Right ventricle myocardium inferior (tissue), 1 donor: ENCODE results near the gene RDM1. TPM values are rescaled to one million over a fixed set of nuclear protein-coding genes. Genes with fewer than 3 reads are reported as not detected.

Source experiments
- ATAC-seq: fragments of 200-7000 bp; cut with Tn5 transposase; one replicate; pipeline ENCODE4 v1.9.1; 2020; ENCODE audit warnings: mild to moderate bottlenecking, moderate library complexity
- DNase-seq: peaks from one replicate; pipeline ENCODE4 v3.0.0; 2021; ENCODE audit errors: missing footprints
- intact Hi-C: fragments of 100-400 bp; cut with DNase I; formaldehyde crosslinking; loops from one replicate; pipeline ENCODE4 v1.11.0; 2022
- long read RNA-seq: library from polyadenylated mRNA; unstranded; transcript quantifications from one replicate; pipeline ENCODE4 v2.0.0, GENCODE V29; 2021
- total RNA-seq: library from RNA; stranded (reverse); fragmentation: NEBNext Ultra II Directional; extraction: Animal tissue kit (Norgen Biotek cat#: 25700); gene quantifications from one replicate; pipeline ENCODE4 v1.2.1, GENCODE V29; 2021
- donor health status: DM: no; HTN: yes; CAD: no; lungs with severe emphysema.

Gene RDM1, protein sequence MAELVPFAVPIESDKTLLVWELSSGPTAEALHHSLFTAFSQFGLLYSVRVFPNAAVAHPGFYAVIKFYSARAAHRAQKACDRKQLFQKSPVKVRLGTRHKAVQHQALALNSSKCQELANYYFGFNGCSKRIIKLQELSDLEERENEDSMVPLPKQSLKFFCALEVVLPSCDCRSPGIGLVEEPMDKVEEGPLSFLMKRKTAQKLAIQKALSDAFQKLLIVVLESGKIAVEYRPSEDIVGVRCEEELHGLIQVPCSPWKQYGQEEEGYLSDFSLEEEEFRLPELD
- total RNA-seq: not detected
- long read RNA-seq: 0 reads

DNA sequence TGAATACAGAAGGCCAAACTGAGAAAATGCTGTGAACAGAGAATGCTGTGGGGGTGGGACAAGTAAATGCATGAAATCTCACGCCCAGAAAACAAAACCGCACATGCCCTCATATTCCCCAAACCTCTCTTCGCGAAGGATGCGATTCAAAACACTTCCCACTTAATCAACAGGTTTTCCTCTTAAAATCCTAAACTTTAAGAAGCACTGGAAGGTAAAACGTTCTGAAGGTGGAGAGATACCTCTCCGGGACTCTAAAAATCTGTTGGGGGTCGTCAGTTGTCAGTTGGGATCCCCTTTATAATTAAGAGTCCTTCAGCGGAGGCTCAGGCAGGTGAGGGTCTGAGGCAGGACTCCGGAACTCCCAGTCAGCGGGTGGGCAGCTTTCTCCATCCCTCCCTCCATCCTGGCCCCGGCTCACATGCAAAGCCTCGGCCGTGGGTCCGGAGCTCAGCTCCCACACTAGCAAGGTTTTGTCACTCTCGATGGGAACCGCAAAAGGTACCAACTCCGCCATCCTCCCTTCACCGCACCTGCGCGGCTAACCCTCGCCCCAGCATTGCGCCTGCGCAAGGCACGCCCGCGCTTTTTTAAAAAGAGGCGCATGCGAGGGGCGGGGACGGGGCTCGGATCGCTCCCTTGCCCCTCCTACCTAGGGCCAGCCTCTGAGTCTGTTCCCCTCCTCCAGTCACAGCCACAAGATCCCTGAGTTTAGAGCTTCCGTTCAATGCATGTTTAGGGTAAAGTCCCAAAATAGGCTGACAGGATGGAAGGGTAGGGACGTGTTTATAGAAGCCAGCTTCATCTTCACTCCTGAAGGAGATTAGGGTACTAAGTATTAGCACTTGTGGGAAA, at the start of gene RDM1:
TSS of gene RDM1 (minus strand) at position 563 of the 855 bp plus-strand sequence. CDS start at position 517, 46 bp downstream.
- intact Hi-C loops: no loop called here
- ATAC-seq: peak; percentile 86
- peak; percentile 77 for DNase-seq

DNA sequence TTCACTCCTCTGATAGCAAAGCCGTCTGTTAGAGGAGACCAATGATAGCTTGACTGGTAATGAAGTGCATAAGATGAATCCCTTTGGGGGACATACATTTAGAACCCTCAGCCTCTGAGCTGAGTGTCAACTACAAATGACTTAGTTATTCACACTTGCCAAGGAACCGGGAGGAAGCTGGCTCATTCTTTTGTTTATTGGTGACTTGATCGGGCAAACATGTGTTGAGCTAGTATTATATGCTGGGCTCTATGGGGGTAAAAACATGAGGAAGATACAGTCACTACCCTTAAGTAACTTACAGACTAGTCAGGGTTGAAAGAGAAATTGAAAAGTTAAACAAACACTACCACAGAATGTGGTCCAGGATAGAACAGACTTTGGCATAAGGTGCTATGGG, 47.8 kb upstream of the RDM1 start:
- ATAC-seq: no peak
- intact Hi-C loops: loop anchor here (10.0 kb wide), 1 partner anchor 166 kb away; no protein-coding TSS in a partner anchor
- no peak for DNase-seq

DNA sequence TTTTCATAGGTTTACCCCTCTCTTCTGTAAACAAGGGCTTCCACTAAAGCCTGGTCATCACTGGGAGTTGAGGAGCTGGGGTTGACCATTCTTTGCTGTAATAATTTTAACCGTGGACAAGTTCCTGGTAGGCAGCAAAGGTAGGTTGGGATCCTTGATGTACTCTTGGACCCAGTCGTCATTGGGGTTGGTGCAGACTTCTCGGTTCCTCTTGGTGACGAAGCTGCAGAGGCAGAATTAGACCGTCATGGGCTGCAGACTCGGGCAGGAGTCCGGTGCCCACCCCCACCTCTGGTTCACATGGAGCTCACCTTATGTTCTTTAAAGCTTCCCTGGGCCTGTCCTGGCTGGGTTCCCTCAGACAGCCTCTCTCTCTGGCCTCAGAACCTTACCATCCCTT, 46.9 kb upstream of the RDM1 start:
- intact Hi-C loops: loop anchor here (10.0 kb wide), 1 partner anchor 167 kb away; no protein-coding TSS in a partner anchor
- DNase-seq (no peak), ATAC-seq (no peak)

DNA sequence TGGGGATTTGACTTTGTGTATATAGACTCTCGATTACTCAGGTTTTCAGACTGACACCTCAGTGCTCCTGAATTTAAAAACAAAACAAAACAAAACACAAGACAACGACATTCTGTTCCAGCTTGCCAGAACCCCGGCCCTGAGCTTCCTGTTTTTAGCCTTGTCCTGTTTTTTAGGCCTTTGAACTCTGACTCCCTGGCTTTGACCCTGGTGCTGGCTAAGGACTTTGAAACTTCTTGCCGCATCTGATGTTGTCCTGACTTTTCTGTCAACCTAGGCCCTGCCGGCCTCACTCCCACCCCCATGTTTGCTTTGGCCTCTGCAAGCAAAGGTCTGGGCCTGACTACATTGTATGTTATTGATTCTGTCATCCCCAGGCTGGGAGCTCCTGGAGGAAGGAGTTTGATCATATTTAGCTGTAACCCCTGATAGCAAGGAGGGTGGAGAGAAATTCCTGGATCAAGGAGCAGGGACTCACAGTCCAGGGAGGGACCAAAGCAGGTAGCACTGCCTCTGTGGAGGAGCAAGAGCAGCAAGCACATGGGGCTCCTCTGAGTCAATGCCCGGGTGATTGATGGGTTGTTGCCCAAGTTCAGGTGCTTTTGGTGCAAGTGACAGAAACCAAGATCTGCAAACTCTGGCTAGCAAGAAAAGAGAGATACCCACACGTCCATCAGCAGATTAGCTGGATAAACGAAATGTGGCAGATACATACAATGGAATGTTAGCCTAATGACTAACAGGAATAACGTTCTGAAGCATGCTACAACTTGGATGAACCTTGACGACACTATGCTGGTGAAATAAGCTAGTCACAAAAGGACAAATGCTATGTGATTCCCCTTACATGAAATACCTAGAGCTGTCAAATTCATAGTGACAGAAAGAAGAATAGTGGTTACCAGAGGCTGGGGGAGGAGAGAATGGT, 43.0 kb upstream of the RDM1 start:
- no peak for DNase-seq
- intact Hi-C loops: loop anchor here (5.0 to 10.0 kb wide), 2 partner anchors 99 to 171 kb away; no protein-coding TSS in a partner anchor
- no peak for ATAC-seq

DNA sequence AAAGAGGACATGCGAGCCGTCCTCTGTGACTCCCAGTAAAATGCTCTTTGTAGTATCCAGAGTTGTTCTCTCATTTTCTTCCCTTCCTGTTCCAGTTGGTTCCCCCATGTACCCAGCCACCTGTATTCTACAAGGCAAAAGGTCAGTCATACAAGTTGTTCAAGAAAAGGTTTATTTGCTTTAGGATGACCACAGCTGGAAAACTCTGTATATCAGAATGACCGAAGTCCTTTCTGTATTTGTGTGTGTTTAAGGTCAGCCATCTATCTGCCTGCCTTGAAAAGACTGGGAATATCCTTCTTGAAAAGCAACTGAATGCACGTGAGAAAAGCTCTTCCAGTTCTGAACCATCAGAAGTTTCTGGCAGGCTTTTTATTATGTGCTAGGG, 42.4 kb upstream of the RDM1 start:
- ATAC-seq (no peak), DNase-seq (no peak)
- intact Hi-C loops: loop anchor here (5.0 to 10.0 kb wide), 2 partner anchors 99 to 172 kb away; no protein-coding TSS in a partner anchor

DNA sequence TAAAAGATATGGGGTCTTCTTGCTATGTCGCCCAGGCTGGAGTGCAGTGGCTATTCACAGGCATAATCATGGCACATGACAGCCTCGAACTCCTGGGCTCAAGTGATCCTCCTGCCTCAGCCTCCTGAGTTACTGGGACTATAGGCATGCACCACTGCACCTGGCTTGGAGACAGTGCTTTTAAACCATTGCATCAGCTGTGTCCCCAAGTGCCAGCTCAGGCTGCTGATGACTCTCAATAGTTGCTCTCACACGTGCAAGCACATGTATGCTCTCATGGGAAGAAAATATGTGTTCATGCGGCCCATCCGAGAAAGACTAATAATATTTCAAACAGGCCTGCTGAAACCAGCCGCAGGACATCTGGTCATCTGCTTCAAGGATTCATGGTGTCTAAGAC, 42.0 kb upstream of the RDM1 start:
- no peak for DNase-seq
- no peak for ATAC-seq
- intact Hi-C loops: loop anchor here (5.0 to 10.0 kb wide), 2 partner anchors 100 to 172 kb away; no protein-coding TSS in a partner anchor

DNA sequence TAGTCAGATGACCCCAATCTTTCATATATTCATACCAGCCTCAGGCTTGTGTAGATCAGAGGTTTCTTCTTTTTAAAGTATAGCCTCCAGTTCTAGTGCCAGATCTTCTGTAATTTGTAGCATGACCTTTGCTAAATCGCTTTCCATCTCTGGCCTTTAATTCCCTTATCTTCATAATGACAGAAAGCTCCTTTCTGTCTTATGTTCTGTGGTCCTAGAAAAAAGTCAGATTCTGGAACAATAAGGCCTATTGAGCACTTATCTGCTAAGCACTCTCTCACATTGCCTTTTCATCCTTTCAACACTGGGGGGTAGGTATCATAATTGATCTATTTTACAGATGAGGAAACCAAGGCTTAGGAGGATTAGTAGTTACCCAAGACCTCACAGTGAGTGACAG, 41.5 kb upstream of the RDM1 start:
- ATAC-seq (no peak), DNase-seq (no peak)
- intact Hi-C loops: loop anchor here (5.0 to 10.0 kb wide), 2 partner anchors 100 to 173 kb away; no protein-coding TSS in a partner anchor

DNA sequence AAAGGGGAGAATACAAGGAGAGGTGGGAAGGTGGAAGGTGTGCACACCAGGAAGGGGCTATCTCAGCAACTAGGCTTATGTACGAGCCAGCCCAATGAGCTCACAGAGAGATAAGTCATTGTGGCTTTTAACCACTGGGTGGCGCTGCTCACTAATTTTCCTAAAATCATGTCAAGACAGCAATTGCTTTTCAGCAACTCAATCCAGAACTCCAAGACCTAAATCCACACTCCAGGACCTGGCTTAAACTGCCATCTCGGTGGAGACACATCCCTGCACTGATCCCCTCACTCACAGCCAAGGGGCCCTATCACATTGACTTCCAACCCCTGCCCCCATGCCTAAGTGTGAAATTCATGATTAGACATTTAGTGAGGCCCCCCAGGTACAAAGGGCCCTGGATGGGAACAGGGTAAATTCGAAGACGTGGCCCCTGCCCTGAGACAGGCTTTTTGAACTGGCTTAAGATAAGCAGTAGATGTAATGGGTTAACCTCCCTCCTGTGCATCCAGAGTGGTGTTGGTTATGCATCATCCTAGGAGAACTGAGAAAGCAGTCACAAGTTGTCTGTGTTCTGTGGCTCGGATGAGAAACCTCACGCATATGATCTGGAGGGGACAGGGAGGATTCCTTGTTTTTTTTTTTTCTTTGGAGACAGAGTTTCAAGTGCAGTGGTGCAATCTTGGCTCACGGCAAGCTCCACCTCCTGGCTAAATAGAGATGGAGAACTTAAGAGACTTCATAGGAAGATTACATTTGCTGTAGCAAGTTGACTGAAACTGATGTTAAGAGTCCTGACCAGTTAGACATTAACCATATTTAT, 39.2 kb upstream of the RDM1 start:
- intact Hi-C loops: loop anchor here (2.0 to 10.0 kb wide), 3 partner anchors 103 to 513 kb away; no protein-coding TSS in a partner anchor
- DNase-seq: no peak
- ATAC-seq: peak; percentile 70

DNA sequence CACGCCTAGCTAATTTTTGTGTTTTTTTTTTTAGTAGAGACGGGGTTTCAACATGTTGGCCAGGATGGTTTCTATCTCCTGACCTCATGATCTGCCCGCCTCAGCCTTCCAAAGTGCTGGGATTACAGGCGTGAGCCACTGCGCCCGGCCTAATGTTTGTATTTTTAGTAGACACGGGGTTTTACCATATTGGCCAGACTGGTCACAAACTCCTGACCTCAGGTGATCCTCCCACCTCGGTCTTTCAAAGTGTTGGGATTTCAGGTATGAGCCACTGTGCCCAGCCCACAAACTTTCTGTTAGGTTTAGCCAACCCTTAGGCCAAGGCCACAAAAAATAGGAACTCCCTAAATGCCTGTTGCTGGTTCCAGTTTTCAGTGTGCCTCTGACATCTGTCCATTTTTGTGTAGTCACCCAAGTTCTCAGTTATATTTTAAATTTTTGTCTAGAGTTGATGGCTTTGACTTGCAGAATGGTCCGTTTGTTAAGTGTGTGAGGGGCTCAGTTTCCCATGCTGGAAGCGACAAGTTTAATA, 38.0 kb upstream of the RDM1 start:
- intact Hi-C loops: loop anchor here (2.0 kb wide), 1 partner anchor 514 kb away; no protein-coding TSS in a partner anchor
- DNase-seq: no peak

DNA sequence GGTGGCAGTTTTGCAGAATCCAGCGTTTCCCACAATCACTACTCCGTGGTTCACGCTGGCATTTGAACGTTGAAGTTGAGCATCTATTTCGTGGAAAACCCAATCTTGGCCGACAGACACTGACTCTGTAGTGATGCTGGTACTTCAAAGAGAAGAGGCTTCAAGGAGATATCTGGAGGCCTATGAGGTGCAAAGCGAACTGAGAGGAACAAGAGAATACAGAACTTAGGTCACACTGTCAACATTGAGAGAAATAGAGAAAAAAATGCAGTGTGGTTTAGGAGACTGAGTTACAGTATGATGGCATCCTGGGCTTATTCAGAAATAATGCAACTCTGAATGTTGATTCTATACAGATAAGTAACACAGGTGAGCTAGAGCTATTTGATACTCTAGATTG, 34.7 kb upstream of the RDM1 start:
- intact Hi-C loops: no loop called here
- DNase-seq (no peak), ATAC-seq (no peak)

More for the DNA sequence above, 38.0 kb upstream of the RDM1 start:
- no peak for ATAC-seq

DNA sequence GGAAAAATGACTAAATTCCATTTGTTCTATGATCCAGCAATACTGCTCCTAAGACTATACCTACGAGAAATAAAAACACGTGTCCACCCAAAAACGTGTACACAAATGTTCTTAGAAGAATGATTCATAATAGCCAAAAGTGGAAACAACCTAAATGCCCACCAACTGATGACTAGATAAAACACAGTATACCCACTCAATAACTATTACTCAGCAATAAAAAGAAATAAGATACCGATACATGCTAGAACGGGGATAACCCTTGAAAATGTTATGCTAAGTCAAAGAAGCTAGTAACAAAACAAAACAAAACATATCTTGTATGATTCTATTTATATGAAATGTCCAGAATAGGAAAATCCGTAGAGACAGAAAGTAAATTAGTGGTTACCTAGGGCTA, 33.1 kb upstream of the RDM1 start:
- no peak for DNase-seq
- intact Hi-C loops: no loop called here
- ATAC-seq: no peak

DNA sequence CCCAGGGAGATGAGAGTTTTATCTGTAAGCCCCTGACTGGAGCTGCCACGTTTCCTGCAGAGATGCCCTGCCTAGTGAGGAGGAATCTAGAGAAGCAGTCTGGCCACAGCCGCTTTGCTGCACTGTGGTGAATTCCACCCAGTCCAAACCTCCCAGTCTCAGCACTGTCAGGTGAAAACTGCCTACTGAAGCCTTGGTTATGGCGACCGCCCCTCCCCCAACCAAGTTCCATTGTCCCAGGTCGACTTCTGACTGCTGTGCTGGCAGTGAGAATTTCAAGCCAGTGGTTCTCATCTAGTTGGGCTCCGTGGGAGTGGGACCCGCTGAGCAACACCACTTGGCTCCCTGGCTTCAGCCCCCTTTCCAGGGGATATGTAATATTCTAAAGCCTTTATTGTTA, 23.1 kb upstream of the RDM1 start:
- DNase-seq (no peak), ATAC-seq (no peak)
- intact Hi-C loops: no loop called here

DNA sequence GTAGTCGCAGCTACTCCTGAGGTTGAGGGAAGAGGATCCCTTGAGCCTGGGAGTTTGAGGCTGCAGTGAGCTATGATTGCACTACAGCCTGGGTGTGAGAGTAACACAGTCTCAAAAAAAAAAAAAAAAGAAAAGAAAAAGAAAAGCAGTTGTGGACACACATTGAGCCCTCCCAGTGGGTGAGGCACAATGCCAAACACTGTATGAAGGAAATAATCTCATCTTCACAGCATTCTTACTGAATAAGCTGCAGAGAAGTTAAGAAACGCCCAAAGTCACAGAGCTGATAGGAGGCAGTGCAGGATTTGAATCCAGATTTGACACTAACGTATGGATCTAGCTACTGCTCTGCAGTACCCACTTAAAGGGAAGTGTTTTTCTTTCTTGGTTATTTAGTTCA, 18.8 kb upstream of the RDM1 start:
- ATAC-seq (no peak), DNase-seq (no peak)
- intact Hi-C loops: no loop called here

DNA sequence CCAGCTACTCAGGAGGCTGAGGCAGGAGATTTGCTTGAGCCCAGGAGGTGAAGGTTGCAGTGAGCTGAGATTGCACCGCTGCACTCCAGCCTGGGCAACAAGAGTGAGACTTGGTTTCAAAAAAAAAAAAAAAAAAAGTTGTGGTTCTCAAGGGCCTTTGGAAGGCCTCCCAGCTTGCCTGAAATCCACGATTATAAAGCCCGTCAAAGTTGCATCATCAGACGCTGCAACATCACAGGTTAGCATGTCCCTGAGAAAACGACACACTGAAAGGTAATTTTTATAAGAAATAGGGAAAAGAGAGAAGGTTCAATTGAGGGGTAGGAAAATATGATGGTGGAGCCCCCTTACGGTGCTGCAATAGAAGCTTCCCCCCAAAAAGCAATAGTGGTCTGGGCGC, 17.5 kb upstream of the RDM1 start:
- ATAC-seq: no peak
- intact Hi-C loops: no loop called here
- DNase-seq: no peak

DNA sequence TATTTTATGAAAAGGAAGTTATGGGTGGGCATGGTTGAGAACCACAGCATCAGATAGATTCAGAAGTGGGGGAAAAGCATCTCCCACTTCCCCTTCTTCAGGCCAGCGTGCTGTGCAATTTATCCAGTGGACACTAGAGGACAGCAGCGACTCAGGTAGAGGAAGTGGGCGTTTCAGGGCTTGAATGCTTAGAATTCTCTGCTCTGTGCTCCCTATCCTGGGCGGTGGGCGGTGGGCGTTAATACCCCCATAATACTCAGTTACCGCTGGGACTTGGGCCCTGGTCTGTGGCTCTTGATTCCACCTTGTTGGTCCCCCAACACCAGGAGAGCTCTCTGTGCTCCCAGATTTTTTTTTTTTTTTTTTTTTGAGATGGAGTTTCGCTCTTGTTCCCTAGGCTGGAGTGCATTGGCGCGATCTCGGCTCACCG, 16.6 kb upstream of the RDM1 start:
- ATAC-seq (peak; percentile 37), DNase-seq (no peak)
- intact Hi-C loops: no loop called here

DNA sequence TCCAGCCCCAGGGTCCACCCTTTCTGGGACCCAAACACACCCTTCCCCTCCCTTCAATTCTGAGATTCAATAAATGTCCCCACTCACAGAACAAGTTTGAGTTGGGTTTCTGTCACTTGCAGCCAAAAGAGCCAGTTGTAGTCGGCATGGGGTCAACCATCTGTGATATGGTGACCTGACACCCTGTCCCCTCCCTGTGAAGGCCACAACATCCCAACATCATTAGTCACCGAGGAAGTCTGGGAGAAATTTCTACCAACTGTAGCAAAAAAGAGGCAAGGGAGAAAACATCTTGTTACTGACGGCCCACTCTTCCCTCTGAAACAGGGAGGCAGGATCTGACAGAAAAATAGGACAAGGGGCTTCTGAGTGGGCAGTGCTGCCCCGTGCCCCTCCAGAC, 13.6 kb upstream of the RDM1 start:
- intact Hi-C loops: no loop called here
- ATAC-seq (no peak), DNase-seq (no peak)

DNA sequence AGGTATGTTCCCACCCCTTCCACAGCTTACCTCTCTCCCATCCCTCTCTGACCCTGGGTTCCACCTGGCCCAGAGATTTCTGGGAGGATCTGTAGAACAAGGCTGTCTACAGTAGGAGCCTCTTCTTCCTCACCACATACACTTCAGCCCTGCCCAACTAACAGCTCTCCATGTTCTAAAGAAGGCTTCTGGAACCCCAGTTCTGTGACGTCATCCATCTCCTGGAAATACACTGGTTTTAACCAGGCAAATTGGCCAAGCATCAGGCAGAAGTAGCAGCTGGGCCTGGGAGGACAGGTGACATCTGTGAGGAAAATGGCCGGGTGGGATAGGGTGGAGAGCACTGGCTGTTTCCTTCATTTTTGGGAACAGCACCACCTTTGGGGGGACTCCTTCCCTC, 13.0 kb upstream of the RDM1 start, which contains the start of gene LYZL6:
TSS of gene LYZL6 (minus strand) at position 177 of the 400 bp plus-strand sequence. CDS start 4,357 bp downstream, outside the sequence.
- no peak for ATAC-seq
- intact Hi-C loops: no loop called here
- no peak for DNase-seq
